Stomach (tissue), 4 donors: ENCODE results near the gene FSIP1.

Experiments
- CTCF ChIP-seq, 7 experiments: fragments of 450-650 bp in 4 of 7; fragments of 200-600 bp in 3 of 7; sonication (generic) in 3 of 7; IDR thresholded peaks; one replicate each; pipeline ENCODE4 v1.5.1; 2016 to 2019; ENCODE audit warnings: antibody characterized with exemption in 7 of 7, control low read depth in 2 of 7, mild to moderate bottlenecking in 1 of 7
- POLR2A ChIP-seq, 4 donors: fragments of 450-650 bp; IDR thresholded peaks; one replicate each; pipeline ENCODE4 v1.6.1; 2016; ENCODE audit warnings: antibody characterized with exemption in 4 of 4, control low read depth in 2 of 4, mild to moderate bottlenecking in 1 of 4, moderate library complexity in 1 of 4

GRCh38 chr15:39672184-39672583 is 110.5 kb downstream of the FSIP1 start:
- TF ChIP-seq CTCF (IDR thresholded peaks at IDR 0.05) (no peak), POLR2A (IDR thresholded peaks at IDR 0.05) (no peak)
